ENCODE data around the gene AATK. TPM values are rescaled to one million over a fixed set of nuclear protein-coding genes. Genes with fewer than 3 reads are reported as not detected.

AATK gene
- total and polyA plus RNA-seq, 2 experiments from 2014 or later = 0.25 to 1.6 TPM

GRCh38 chr17:81076141-81076679 lies 89.8 kb downstream of the AATK start:
- in situ Hi-C loops (cut with MboI) = no loop called here
- Histone ChIP-seq H3K36me3 (ENCODE audit: low read depth) (no peaks in the 10 kb centered on the region), H3K4me2 (ENCODE audit: unreplicated experiment) (no peak overlapping the region), H2AFZ (no peak overlapping the region), H3K9ac (no peak overlapping the region), H3F3A (ENCODE audit: insufficient read depth) (no peaks in the 10 kb centered on the region), H3K4me1 (ENCODE audit: insufficient read depth) (no peaks in the 10 kb centered on the region), H3K27ac (no peak overlapping the region), H3K27me3 (replicated peaks; ENCODE audit: insufficient read depth) (no peaks in the 10 kb centered on the region), H3K79me2 (ENCODE audit: insufficient read depth) (no peaks in the 10 kb centered on the region), H4K20me1 (ENCODE audit: insufficient read depth) (no peaks in the 10 kb centered on the region), H3K9me3 (ENCODE audit: low read depth) (no peaks in the 10 kb centered on the region), H3K4me3 (no peak overlapping the region), H3K9me2 (ENCODE audit: insufficient read depth) (no peaks in the 10 kb centered on the region)
- WGBS, 2 experiments (ENCODE audit: low coverage in 1 of 2, low lambda C conversion rate in 2 of 2, missing lambda C conversion rate in 2 of 2) = 80 to 82% methylated on average over 14 of the region's 14 CpGs
- no peak for DNase-seq
- TF ChIP-seq EZH2phosphoT487 (IDR thresholded peaks at IDR 0.05; ENCODE audit: insufficient read depth, low read depth) (no peak), EZH2 (IDR thresholded peaks at IDR 0.05; ENCODE audit: insufficient read depth, poor library complexity, severe bottlenecking) (no peak)

GRCh38 chr17:81075307-81075706 lies 90.7 kb downstream of the AATK start:
- H3K4me2 ChIP-seq (ENCODE audit: unreplicated experiment) = no peak overlapping the region
- H3K4me1 ChIP-seq (ENCODE audit: insufficient read depth) = no peaks in the 10 kb centered on the region
- no peak overlapping the region for H2AFZ ChIP-seq
- H3K9me2 ChIP-seq (ENCODE audit: insufficient read depth) = no peaks in the 10 kb centered on the region
- no peaks in the 10 kb centered on the region for H3K27me3 ChIP-seq (replicated peaks; ENCODE audit: insufficient read depth)
- in situ Hi-C loops (cut with MboI) = no loop called here
- no peaks in the 10 kb centered on the region for H4K20me1 ChIP-seq (ENCODE audit: insufficient read depth)
- no peaks in the 10 kb centered on the region for H3K79me2 ChIP-seq (ENCODE audit: insufficient read depth)
- no peak overlapping the region for H3K9ac ChIP-seq
- no peaks in the 10 kb centered on the region for H3F3A ChIP-seq (ENCODE audit: insufficient read depth)
- no peaks in the 10 kb centered on the region for H3K9me3 ChIP-seq (ENCODE audit: low read depth)
- 93 to 94% methylated on average over 17 of the region's 17 CpGs for WGBS, 2 experiments (ENCODE audit: low coverage in 1 of 2, low lambda C conversion rate in 2 of 2, missing lambda C conversion rate in 2 of 2)
- no peak for TF ChIP-seq EZH2 (IDR thresholded peaks at IDR 0.05; ENCODE audit: insufficient read depth, poor library complexity, severe bottlenecking)
- no peak for TF ChIP-seq EZH2phosphoT487 (IDR thresholded peaks at IDR 0.05; ENCODE audit: insufficient read depth, low read depth)
- no peaks in the 10 kb centered on the region for H3K36me3 ChIP-seq (ENCODE audit: low read depth)
- H3K4me3 ChIP-seq = no peak overlapping the region
- no peak for DNase-seq
- H3K27ac ChIP-seq = no peak overlapping the region

GRCh38 chr17:81074875-81075274 lies 91.1 kb downstream of the AATK start:
- Histone ChIP-seq H4K20me1 (ENCODE audit: insufficient read depth) (no peaks in the 10 kb centered on the region), H3K4me2 (ENCODE audit: unreplicated experiment) (no peak overlapping the region), H3K27ac (no peak overlapping the region), H2AFZ (no peak overlapping the region), H3F3A (ENCODE audit: insufficient read depth) (no peaks in the 10 kb centered on the region), H3K79me2 (ENCODE audit: insufficient read depth) (no peaks in the 10 kb centered on the region), H3K4me1 (ENCODE audit: insufficient read depth) (no peaks in the 10 kb centered on the region), H3K27me3 (replicated peaks; ENCODE audit: insufficient read depth) (no peaks in the 10 kb centered on the region), H3K9me3 (ENCODE audit: low read depth) (no peaks in the 10 kb centered on the region), H3K9ac (no peak overlapping the region), H3K36me3 (ENCODE audit: low read depth) (no peaks in the 10 kb centered on the region), H3K4me3 (no peak overlapping the region), H3K9me2 (ENCODE audit: insufficient read depth) (no peaks in the 10 kb centered on the region)
- in situ Hi-C loops (cut with MboI) = no loop called here
- 65 to 75% methylated on average over 8 of the region's 8 CpGs for WGBS, 2 experiments (ENCODE audit: low coverage in 1 of 2, low lambda C conversion rate in 2 of 2, missing lambda C conversion rate in 2 of 2)
- peak; percentile 44 for DNase-seq
- TF ChIP-seq EZH2 (IDR thresholded peaks at IDR 0.05; ENCODE audit: insufficient read depth, poor library complexity, severe bottlenecking) (no peak), EZH2phosphoT487 (IDR thresholded peaks at IDR 0.05; ENCODE audit: insufficient read depth, low read depth) (no peak)

GRCh38 chr17:81073967-81074839 lies 91.8 kb downstream of the AATK start:
- Histone ChIP-seq H2AFZ (no peak overlapping the region), H3K36me3 (ENCODE audit: low read depth) (no peaks in the 10 kb centered on the region)

More at GRCh38 chr17:81073967-81074839, 91.8 kb downstream of the AATK start:
- no peak for DNase-seq
- H3K9ac ChIP-seq = no peak overlapping the region
- no peaks in the 10 kb centered on the region for H4K20me1 ChIP-seq (ENCODE audit: insufficient read depth)
- H3K27ac ChIP-seq = no peak overlapping the region
- no peak for TF ChIP-seq EZH2 (IDR thresholded peaks at IDR 0.05; ENCODE audit: insufficient read depth, poor library complexity, severe bottlenecking)
- TF ChIP-seq EZH2phosphoT487 (IDR thresholded peaks at IDR 0.05; ENCODE audit: insufficient read depth, low read depth) = no peak
- H3K4me1 ChIP-seq (ENCODE audit: insufficient read depth) = no peaks in the 10 kb centered on the region
- no peak overlapping the region for H3K4me2 ChIP-seq (ENCODE audit: unreplicated experiment)
- H3K79me2 ChIP-seq (ENCODE audit: insufficient read depth) = no peaks in the 10 kb centered on the region
- WGBS, 2 experiments (ENCODE audit: low coverage in 1 of 2, low lambda C conversion rate in 2 of 2, missing lambda C conversion rate in 2 of 2) = 89 to 90% methylated on average over 40 to 42 of the region's 42 CpGs
- no peaks in the 10 kb centered on the region for H3K27me3 ChIP-seq (replicated peaks; ENCODE audit: insufficient read depth)
- in situ Hi-C loops (cut with MboI) = no loop called here
- H3K9me2 ChIP-seq (ENCODE audit: insufficient read depth) = no peaks in the 10 kb centered on the region
- no peaks in the 10 kb centered on the region for H3F3A ChIP-seq (ENCODE audit: insufficient read depth)
- no peak overlapping the region for H3K4me3 ChIP-seq
- no peaks in the 10 kb centered on the region for H3K9me3 ChIP-seq (ENCODE audit: low read depth)
